ENCODE data around the gene TGFA.

TGFA gene

DNA sequence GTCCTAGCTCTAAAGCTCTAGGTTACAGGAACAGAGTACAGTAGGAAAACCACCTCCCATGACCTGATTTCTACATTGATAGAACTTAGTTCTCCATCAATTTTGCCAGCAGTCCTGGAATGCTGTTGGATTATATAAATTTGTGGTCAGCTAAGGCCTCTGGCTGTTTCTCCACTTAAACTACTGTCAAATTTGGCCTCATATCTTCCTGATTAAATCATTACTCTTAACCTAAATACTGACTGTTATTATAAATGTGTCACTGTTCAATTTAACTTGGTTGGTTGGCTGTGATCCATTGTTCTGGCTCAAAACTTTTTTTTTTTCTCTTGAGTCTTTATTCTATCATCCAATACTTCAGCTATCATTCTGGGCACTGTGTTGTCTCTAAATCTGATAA, 71.2 kb downstream of the TGFA start:
- TF ChIP-seq, protein P1, sequence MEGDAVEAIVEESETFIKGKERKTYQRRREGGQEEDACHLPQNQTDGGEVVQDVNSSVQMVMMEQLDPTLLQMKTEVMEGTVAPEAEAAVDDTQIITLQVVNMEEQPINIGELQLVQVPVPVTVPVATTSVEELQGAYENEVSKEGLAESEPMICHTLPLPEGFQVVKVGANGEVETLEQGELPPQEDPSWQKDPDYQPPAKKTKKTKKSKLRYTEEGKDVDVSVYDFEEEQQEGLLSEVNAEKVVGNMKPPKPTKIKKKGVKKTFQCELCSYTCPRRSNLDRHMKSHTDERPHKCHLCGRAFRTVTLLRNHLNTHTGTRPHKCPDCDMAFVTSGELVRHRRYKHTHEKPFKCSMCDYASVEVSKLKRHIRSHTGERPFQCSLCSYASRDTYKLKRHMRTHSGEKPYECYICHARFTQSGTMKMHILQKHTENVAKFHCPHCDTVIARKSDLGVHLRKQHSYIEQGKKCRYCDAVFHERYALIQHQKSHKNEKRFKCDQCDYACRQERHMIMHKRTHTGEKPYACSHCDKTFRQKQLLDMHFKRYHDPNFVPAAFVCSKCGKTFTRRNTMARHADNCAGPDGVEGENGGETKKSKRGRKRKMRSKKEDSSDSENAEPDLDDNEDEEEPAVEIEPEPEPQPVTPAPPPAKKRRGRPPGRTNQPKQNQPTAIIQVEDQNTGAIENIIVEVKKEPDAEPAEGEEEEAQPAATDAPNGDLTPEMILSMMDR (IDR thresholded peaks at IDR 0.05; ENCODE audit: extremely low read depth, missing control alignments) = no peak
- DNase-seq (ENCODE audit: low spot score) = no peak

DNA sequence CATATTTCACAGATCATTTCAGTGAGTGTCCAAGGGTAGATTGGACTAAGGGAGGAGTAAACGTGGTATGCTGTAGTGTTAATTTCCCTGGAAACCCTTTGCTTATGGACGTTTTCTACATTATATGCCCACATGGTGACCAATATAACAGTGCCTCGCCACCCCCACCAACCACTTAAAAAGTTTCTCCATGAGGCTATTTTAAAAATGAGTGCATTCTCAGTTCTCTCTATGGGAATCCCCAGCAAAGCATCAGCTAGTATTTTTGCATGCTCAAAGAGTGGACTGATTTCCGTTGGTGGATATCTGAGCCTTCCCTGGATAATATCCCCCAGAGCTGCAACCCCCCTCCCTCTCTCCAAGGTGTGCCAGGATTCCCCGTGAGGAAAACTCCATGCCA, 73.2 kb downstream of the TGFA start:
- TF ChIP-seq, protein P1 (IDR thresholded peaks at IDR 0.05; ENCODE audit: extremely low read depth, missing control alignments) = no peak
- peak; percentile 36 for DNase-seq (ENCODE audit: low spot score)

DNA sequence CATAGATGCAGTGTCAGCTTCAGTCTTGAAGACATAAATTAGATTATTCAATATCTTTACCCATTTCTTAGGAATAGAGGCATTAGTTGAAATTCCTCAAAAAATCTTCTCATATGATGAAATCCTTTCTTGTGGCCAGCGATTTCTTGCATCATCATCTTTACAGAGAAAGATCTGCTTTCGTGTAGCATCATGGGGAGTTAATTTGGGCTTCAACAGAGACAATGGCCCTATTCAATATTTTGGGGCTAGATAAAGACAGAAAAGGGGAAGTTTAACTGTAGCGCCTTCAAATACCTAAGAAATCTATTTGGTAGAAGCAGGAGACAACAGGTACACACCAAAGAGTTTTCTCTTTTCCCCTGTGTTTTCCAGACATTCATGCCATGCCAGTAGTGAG, 73.8 kb downstream of the TGFA start:
- no peak for DNase-seq (ENCODE audit: low spot score)
- TF ChIP-seq, protein P1 (IDR thresholded peaks at IDR 0.05; ENCODE audit: extremely low read depth, missing control alignments) = no peak

DNA sequence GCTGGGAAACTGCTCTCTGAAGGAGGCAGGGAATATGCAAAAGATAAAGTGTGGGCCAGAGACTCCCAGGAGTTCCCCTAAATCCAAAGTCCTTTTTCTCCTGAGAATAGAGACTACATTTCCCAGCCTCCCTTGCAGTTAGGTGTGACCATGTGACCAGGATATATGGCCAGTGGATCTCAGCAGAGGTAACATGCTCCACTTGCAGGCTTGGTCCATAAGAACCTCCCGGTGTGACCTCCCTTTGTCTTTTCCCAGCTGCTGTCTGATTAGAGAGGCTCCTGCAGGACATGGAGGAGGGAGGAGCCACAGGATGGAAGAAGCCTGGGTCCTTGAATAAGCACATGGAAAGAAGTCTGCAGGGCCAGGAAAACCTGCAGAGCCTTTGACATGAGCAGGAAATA, 76.2 kb downstream of the TGFA start:
- no peak for DNase-seq (ENCODE audit: low spot score)

DNA sequence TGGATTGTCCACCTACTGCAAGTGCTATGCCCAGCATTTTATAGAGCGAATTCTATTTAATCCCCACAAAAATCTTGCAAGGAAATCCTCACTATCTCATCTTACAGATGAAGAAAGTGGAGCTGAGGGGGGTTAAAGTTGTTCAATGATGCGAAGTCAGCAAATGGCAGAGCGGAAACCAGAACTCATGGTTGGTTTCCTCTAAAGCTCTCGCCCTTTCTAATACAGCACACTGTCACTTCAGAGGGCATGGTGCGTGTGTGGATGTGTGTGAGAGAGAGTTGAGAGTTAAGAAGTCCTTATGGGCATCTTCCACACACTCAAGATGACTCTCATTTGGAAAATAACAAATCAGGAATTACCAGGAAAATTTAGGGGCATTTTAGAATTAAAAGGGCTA, 78.4 kb downstream of the TGFA start:
- TF ChIP-seq, protein P1 (IDR thresholded peaks at IDR 0.05; ENCODE audit: extremely low read depth, missing control alignments) = no peak
- no peak for DNase-seq (ENCODE audit: low spot score)

More for the DNA sequence above, 76.2 kb downstream of the TGFA start:
- TF ChIP-seq, protein P1 (IDR thresholded peaks at IDR 0.05; ENCODE audit: extremely low read depth, missing control alignments) = no peak

DNA sequence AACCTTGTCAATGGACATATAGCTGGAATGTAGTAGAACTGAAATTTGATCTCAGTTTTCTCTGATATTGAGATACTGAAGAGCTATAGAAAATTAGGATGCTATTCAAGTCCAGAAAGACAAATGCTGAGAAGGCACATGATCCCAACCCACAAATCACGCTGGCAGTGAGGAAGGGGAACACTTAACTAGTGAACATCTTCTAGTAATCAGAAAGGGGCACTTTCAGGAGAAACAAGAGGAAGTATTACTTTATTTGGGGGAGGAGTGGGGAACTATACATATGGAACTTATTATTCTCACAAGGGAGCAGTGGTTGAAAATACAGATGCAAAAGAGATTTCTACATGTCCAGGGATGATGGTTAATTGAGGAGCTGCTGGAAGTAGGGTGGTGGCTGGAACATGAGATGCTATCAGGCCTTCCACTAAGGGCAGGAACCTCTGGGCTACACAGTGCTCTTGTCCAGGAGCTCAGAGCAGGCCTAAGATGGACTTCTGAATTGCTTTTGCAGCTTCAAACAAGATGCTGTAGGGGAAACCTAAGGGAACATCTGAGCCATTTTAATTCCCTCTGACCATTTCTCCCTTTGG, 79.3 kb downstream of the TGFA start:
- DNase-seq (ENCODE audit: low spot score) = no peak
- TF ChIP-seq, protein P1 (IDR thresholded peaks at IDR 0.05; ENCODE audit: extremely low read depth, missing control alignments) = no peak

DNA sequence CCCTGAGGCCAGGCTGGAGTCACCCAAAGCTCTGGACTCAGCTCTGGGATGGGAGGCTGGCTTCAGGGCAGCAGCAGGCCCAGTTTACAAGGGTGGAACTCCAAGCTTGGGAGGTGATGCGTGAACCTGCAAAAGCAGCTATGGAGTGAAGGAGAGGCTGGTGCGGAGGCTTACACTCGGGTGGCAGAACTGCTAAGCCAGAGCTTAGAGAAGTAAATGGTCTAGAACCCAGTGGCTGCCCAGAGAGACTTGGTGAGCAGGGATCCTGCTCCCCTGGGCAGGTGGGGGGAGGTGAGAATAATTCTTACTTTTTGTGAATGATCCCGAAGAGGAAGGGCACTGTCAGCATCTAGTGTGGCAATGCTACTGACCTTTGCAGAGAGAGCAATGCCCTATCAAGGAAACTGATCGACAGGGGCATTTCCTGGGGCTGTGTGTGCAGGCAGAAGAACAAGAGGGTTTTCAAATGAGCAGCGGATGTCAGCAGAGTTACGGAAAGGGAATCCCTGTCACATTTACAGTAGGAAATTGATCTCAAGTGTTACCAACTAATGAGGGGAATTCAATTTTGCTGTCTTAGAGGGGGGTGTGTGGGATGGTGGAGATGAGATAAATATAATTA, 80.4 kb downstream of the TGFA start:
- DNase-seq (ENCODE audit: low spot score) = no peak
- TF ChIP-seq, protein P1 (IDR thresholded peaks at IDR 0.05; ENCODE audit: extremely low read depth, missing control alignments) = no peak
